NCI-H1694 (cell line): ENCODE results near the gene TCAIM.
"Not testable (repeated sequence)": the region's sequence is repeated elsewhere in the genome, so short reads cannot be mapped to it uniquely, and the experiment has no call there.

Experiments
- DNase-seq: peaks from one replicate; lab custom pipeline; 2025; lab: John Stamatoyannopoulos, UW

Gene TCAIM

GRCh38 chr3:44343421-44343820 is 4.9 kb downstream of the TCAIM start:
- no peak for DNase-seq

- not testable (repeated sequence) for DNase-seq
Measured at GRCh38 chr3:44346590-44346989, 8.0 kb downstream of the TCAIM start.

GRCh38 chr3:44348993-44349392 is 10.4 kb downstream of the TCAIM start:
- no peak for DNase-seq

- DNase-seq = no peak
Measured at GRCh38 chr3:44353355-44353924, 14.9 kb downstream of the TCAIM start.

- no peak for DNase-seq
Measured at GRCh38 chr3:44355362-44356033, 16.9 kb downstream of the TCAIM start.

- no peak for DNase-seq
Measured at GRCh38 chr3:44359146-44359751, 20.7 kb downstream of the TCAIM start.

GRCh38 chr3:44363591-44363990 is 25.0 kb downstream of the TCAIM start:
- DNase-seq = no peak

GRCh38 chr3:44365952-44366351 is 27.4 kb downstream of the TCAIM start:
- DNase-seq = no peak

GRCh38 chr3:44375450-44375849 is 36.9 kb downstream of the TCAIM start:
- DNase-seq = no peak

- no peak for DNase-seq
Measured at GRCh38 chr3:44387404-44387803, 48.8 kb downstream of the TCAIM start.

GRCh38 chr3:44392489-44392888 is 53.9 kb downstream of the TCAIM start:
- no peak for DNase-seq

- no peak for DNase-seq
Measured at GRCh38 chr3:44395714-44396113, 57.1 kb downstream of the TCAIM start.

- DNase-seq = no peak
Measured at GRCh38 chr3:44396200-44397171, 57.9 kb downstream of the TCAIM start.

GRCh38 chr3:44398271-44398670 is 59.7 kb downstream of the TCAIM start:
- DNase-seq = not testable (repeated sequence)

GRCh38 chr3:44398853-44399252 is 60.3 kb downstream of the TCAIM start:
- DNase-seq = no peak

GRCh38 chr3:44400771-44401170 is 62.2 kb downstream of the TCAIM start:
- no peak for DNase-seq

- DNase-seq = no peak
Measured at GRCh38 chr3:44402548-44402947, 64.0 kb downstream of the TCAIM start.

GRCh38 chr3:44409640-44410410 is 71.3 kb downstream of the TCAIM start:
- no peak for DNase-seq

GRCh38 chr3:44411031-44411645 is 72.6 kb downstream of the TCAIM start:
- no peak for DNase-seq

GRCh38 chr3:44412365-44412764 is 73.8 kb downstream of the TCAIM start:
- no peak for DNase-seq

- DNase-seq = no peak
Measured at GRCh38 chr3:44414517-44415090, 76.0 kb downstream of the TCAIM start.
